Measurements from ENCODE around the gene AGK.
"Not testable (repeated sequence)": the region's sequence is repeated elsewhere in the genome, so short reads cannot be mapped to it uniquely, and the experiment has no call there.

Gene AGK

GRCh38 chr7:141575654-141576448, 24.6 kb downstream of the AGK start:
- H3K9ac ChIP-seq (ENCODE audit: insufficient read length, low read depth) = no peak overlapping the region
- H3K9me3 ChIP-seq (ENCODE audit: insufficient read depth, low read length) = peaks cover 47% of the 10 kb centered on the region
- H3K36me3 ChIP-seq (ENCODE audit: insufficient read depth, insufficient read length, low read length) = peaks cover 19% of the 10 kb centered on the region
- TF ChIP-seq ZNF274 (IDR thresholded peaks at IDR 0.05; ENCODE audit: low read depth, low read length) (no peak), YY1 (IDR thresholded peaks at IDR 0.05; ENCODE audit: insufficient read depth, insufficient read length) (no peak), SUZ12 (IDR thresholded peaks at IDR 0.05; ENCODE audit: extremely low read depth, insufficient read depth, insufficient read length) (no peak)
- DNase-seq (ENCODE audit: low read depth, low spot score) = no peak
- H3K27me3 ChIP-seq (ENCODE audit: insufficient read depth, insufficient read length) = no peaks in the 10 kb centered on the region
- H3K4me1 ChIP-seq (ENCODE audit: insufficient read depth, insufficient read length) = no peaks in the 10 kb centered on the region
- no peak overlapping the region for H3K4me3 ChIP-seq (ENCODE audit: insufficient read length, low read depth)

- no peak overlapping the region for H3K4me3 ChIP-seq (ENCODE audit: insufficient read length, low read depth)
- H3K9ac ChIP-seq (ENCODE audit: insufficient read length, low read depth) = no peak overlapping the region
- TF ChIP-seq SUZ12 (IDR thresholded peaks at IDR 0.05; ENCODE audit: extremely low read depth, insufficient read depth, insufficient read length) (no peak), YY1 (IDR thresholded peaks at IDR 0.05; ENCODE audit: insufficient read depth, insufficient read length) (no peak), ZNF274 (IDR thresholded peaks at IDR 0.05; ENCODE audit: low read depth, low read length) (no peak)
- no peak for DNase-seq (ENCODE audit: low read depth, low spot score)
- H3K36me3 ChIP-seq (ENCODE audit: insufficient read depth, insufficient read length, low read length) = peaks cover 19% of the 10 kb centered on the region
- peaks cover 50% of the 10 kb centered on the region for H3K9me3 ChIP-seq (ENCODE audit: insufficient read depth, low read length)
- H3K4me1 ChIP-seq (ENCODE audit: insufficient read depth, insufficient read length) = no peaks in the 10 kb centered on the region
- no peaks in the 10 kb centered on the region for H3K27me3 ChIP-seq (ENCODE audit: insufficient read depth, insufficient read length)
Observed at GRCh38 chr7:141577043-141577839, 26.0 kb downstream of the AGK start.

- not testable (repeated sequence) for H3K36me3 ChIP-seq (ENCODE audit: insufficient read depth, insufficient read length, low read length); DNase-seq (ENCODE audit: low read depth, low spot score)
- H3K9me3 ChIP-seq (ENCODE audit: insufficient read depth, low read length) = peaks cover 47% of the 10 kb centered on the region
Observed at GRCh38 chr7:141579953-141580352, 28.7 kb downstream of the AGK start.

GRCh38 chr7:141582063-141582462, 30.9 kb downstream of the AGK start:
- H3K9ac ChIP-seq (ENCODE audit: insufficient read length, low read depth); H3K27me3 ChIP-seq (ENCODE audit: insufficient read depth, insufficient read length); H3K4me1 ChIP-seq (ENCODE audit: insufficient read depth, insufficient read length); DNase-seq (ENCODE audit: low read depth, low spot score); H3K36me3 ChIP-seq (ENCODE audit: insufficient read depth, insufficient read length, low read length); H3K4me3 ChIP-seq (ENCODE audit: insufficient read length, low read depth): not testable (repeated sequence)
- H3K9me3 ChIP-seq (ENCODE audit: insufficient read depth, low read length) = peaks cover 28% of the 10 kb centered on the region; the same call in 1 of the 2 replicates

More at GRCh38 chr7:141579953-141580352, 28.7 kb downstream of the AGK start:
- not testable (repeated sequence) for H3K27me3 ChIP-seq (ENCODE audit: insufficient read depth, insufficient read length); H3K4me1 ChIP-seq (ENCODE audit: insufficient read depth, insufficient read length); H3K9ac ChIP-seq (ENCODE audit: insufficient read length, low read depth); H3K4me3 ChIP-seq (ENCODE audit: insufficient read length, low read depth)

GRCh38 chr7:141584935-141585334, 33.7 kb downstream of the AGK start:
- H3K4me3 ChIP-seq (ENCODE audit: insufficient read length, low read depth) = no peak overlapping the region
- peaks cover 3% of the 10 kb centered on the region for H3K36me3 ChIP-seq (ENCODE audit: insufficient read depth, insufficient read length, low read length)
- no peak overlapping the region for H3K9ac ChIP-seq (ENCODE audit: insufficient read length, low read depth)
- H3K9me3 ChIP-seq (ENCODE audit: insufficient read depth, low read length) = peaks cover 23% of the 10 kb centered on the region; the same call in 1 of the 2 replicates
- DNase-seq (ENCODE audit: low read depth, low spot score) = peak; percentile 95
- H3K4me1 ChIP-seq (ENCODE audit: insufficient read depth, insufficient read length) = peaks cover 2% of the 10 kb centered on the region
- no peaks in the 10 kb centered on the region for H3K27me3 ChIP-seq (ENCODE audit: insufficient read depth, insufficient read length)
- TF ChIP-seq SUZ12 (IDR thresholded peaks at IDR 0.05; ENCODE audit: extremely low read depth, insufficient read depth, insufficient read length) (no peak), YY1 (IDR thresholded peaks at IDR 0.05; ENCODE audit: insufficient read depth, insufficient read length) (no peak), ZNF274 (IDR thresholded peaks at IDR 0.05; ENCODE audit: low read depth, low read length) (no peak)

- TF ChIP-seq SUZ12 (IDR thresholded peaks at IDR 0.05; ENCODE audit: extremely low read depth, insufficient read depth, insufficient read length) = no peak
- no peak for TF ChIP-seq ZNF274 (IDR thresholded peaks at IDR 0.05; ENCODE audit: low read depth, low read length)
- TF ChIP-seq YY1 (IDR thresholded peaks at IDR 0.05; ENCODE audit: insufficient read depth, insufficient read length) = no peak
- peaks cover 20% of the 10 kb centered on the region; the same call in 1 of the 2 replicates for H3K9me3 ChIP-seq (ENCODE audit: insufficient read depth, low read length)
- no peak overlapping the region for H3K9ac ChIP-seq (ENCODE audit: insufficient read length, low read depth)
Observed at GRCh38 chr7:141585592-141586510, 34.6 kb downstream of the AGK start.

GRCh38 chr7:141586878-141587277, 35.7 kb downstream of the AGK start:
- H3K4me1 ChIP-seq (ENCODE audit: insufficient read depth, insufficient read length) = peaks cover 2% of the 10 kb centered on the region
- peaks cover 3% of the 10 kb centered on the region for H3K36me3 ChIP-seq (ENCODE audit: insufficient read depth, insufficient read length, low read length)
- DNase-seq (ENCODE audit: low read depth, low spot score) = no peak
- no peak overlapping the region for H3K9ac ChIP-seq (ENCODE audit: insufficient read length, low read depth)
- peaks cover 20% of the 10 kb centered on the region; the same call in 1 of the 2 replicates for H3K9me3 ChIP-seq (ENCODE audit: insufficient read depth, low read length)
- no peaks in the 10 kb centered on the region for H3K27me3 ChIP-seq (ENCODE audit: insufficient read depth, insufficient read length)
- TF ChIP-seq SUZ12 (IDR thresholded peaks at IDR 0.05; ENCODE audit: extremely low read depth, insufficient read depth, insufficient read length) (no peak), YY1 (IDR thresholded peaks at IDR 0.05; ENCODE audit: insufficient read depth, insufficient read length) (no peak), ZNF274 (IDR thresholded peaks at IDR 0.05; ENCODE audit: low read depth, low read length) (no peak)
- no peak overlapping the region for H3K4me3 ChIP-seq (ENCODE audit: insufficient read length, low read depth)

More at GRCh38 chr7:141585592-141586510, 34.6 kb downstream of the AGK start:
- H3K4me1 ChIP-seq (ENCODE audit: insufficient read depth, insufficient read length) = peaks cover 2% of the 10 kb centered on the region
- H3K27me3 ChIP-seq (ENCODE audit: insufficient read depth, insufficient read length) = no peaks in the 10 kb centered on the region
- no peak overlapping the region for H3K4me3 ChIP-seq (ENCODE audit: insufficient read length, low read depth)
- no peak for DNase-seq (ENCODE audit: low read depth, low spot score)
- H3K36me3 ChIP-seq (ENCODE audit: insufficient read depth, insufficient read length, low read length) = peaks cover 3% of the 10 kb centered on the region
